HCT116 (cell line): ENCODE results near the gene ATP6V1B1.

Experiments used
- CTCF ChIP-seq, 3 experiments: fragments of 200-600 bp in 1 of 3; sonication (generic) in 1 of 3; IDR thresholded peaks in 2 of 3; conservative IDR thresholded peaks in 1 of 3; 2 replicates each; pipeline ENCODE4 v1.5.1; 2012 to 2017; ENCODE audit warnings: low read depth in 2 of 3, low read length in 2 of 3, antibody characterized with exemption in 1 of 3, borderline replicate concordance in 1 of 3, control low read depth in 1 of 3, mild to moderate bottlenecking in 1 of 3, mixed read lengths in 1 of 3, mixed run types in 1 of 3, moderate library complexity in 1 of 3; ENCODE audit not compliant: insufficient read depth in 1 of 3
- EZH2 ChIP-seq: fragments of 200-600 bp; sonication (generic); IDR thresholded peaks from 2 replicates; pipeline ENCODE4 v1.6.1; 2017; ENCODE audit warnings: antibody characterized with exemption, mixed run types
- POLR2A ChIP-seq: IDR thresholded peaks from 2 replicates; pipeline ENCODE4 v1.7.0; 2011; ENCODE audit warnings: borderline replicate concordance; ENCODE audit not compliant: insufficient read depth, insufficient read length; ENCODE audit errors: extremely low read depth
- REST ChIP-seq: IDR thresholded peaks from 2 replicates; pipeline ENCODE4 v1.6.1; 2012; ENCODE audit warnings: low read depth
- SIN3A ChIP-seq: IDR thresholded peaks from 2 replicates; pipeline ENCODE4 v1.6.1; 2012; ENCODE audit warnings: low read depth
- TCF7L2 ChIP-seq: IDR thresholded peaks from 2 replicates; pipeline ENCODE4 v1.7.0; 2011; ENCODE audit warnings: borderline replicate concordance, inconsistent platforms; ENCODE audit not compliant: insufficient read depth, insufficient read length; ENCODE audit errors: extremely low read depth
- YY1 ChIP-seq: IDR thresholded peaks from 2 replicates; pipeline ENCODE4 v1.6.1; 2011; ENCODE audit warnings: low read length, low read depth, moderate library complexity, mild to moderate bottlenecking; ENCODE audit not compliant: insufficient replicate concordance; ENCODE audit errors: extremely low read depth
- ZBTB33 ChIP-seq: IDR thresholded peaks from 2 replicates; pipeline ENCODE4 v1.6.1; 2011; ENCODE audit warnings: mild to moderate bottlenecking, low read length, moderate library complexity; ENCODE audit not compliant: insufficient replicate concordance; ENCODE audit errors: extremely low read depth

- TF ChIP-seq SIN3A (no peak), ZBTB33 (no peak), CTCF (IDR thresholded peaks at IDR 0.05 in 2 of 3, conservative IDR thresholded peaks at IDR 0.05 in 1 of 3; ENCODE audit: borderline replicate concordance in 1 of 3, insufficient read depth in 1 of 3, low read depth in 2 of 3, low read length in 2 of 3) (no peak), YY1 (no peak), TCF7L2 (no peak), POLR2A (no peak), REST (no peak), EZH2 (no peak)
These were observed 7.3 kb upstream of the ATP6V1B1 start for GRCh38 chr2:70928366-70928765.
